KBM-7 (cell line): ENCODE measurements around the gene SLC25A38.
"Not testable (repeated sequence)": the region's sequence is repeated elsewhere in the genome, so short reads cannot be mapped to it uniquely, and the experiment has no call there.

Source experiments
- DNase-seq: peaks from one replicate; pipeline ENCODE4 v3.0.0-alpha.2; 2015
- in situ Hi-C: fragments of 300-500 bp; cut with MboI; formaldehyde crosslinking; loops from 2 replicates; pipeline ENCODE4 v1.14.3; 2020; ENCODE audit warnings: low sequenced_read_pairs, low pct_unique_long_range_greater_than_20kb, mixed read lengths

The SLC25A38 gene

GRCh38 chr3:39383045-39383880 lies at the start of gene SLC25A38:
Gene SLC25A38, plus strand, starts transcription at chr3:39383370. Its CDS starts 355 bp downstream, at chr3:39383725.
- in situ Hi-C loops: loop anchor here (25.0 kb wide), 1 partner anchor 196 kb away; the partner anchor contains the start of gene XIRP1
- DNase-seq: peak; percentile 92

GRCh38 chr3:39333607-39334006 lies 49.6 kb upstream of the SLC25A38 start:
- in situ Hi-C loops: no loop called here
- DNase-seq: no peak

GRCh38 chr3:39334205-39334604 lies 49.0 kb upstream of the SLC25A38 start:
- DNase-seq: no peak
- in situ Hi-C loops: no loop called here

GRCh38 chr3:39338201-39338600 lies 45.0 kb upstream of the SLC25A38 start:
- in situ Hi-C loops: no loop called here
- no peak for DNase-seq

GRCh38 chr3:39339086-39339485 lies 44.1 kb upstream of the SLC25A38 start:
- in situ Hi-C loops: no loop called here
- no peak for DNase-seq

- in situ Hi-C loops: no loop called here
- no peak for DNase-seq
Observed at GRCh38 chr3:39343076-39343717, 40.0 kb upstream of the SLC25A38 start.

- no peak for DNase-seq
- in situ Hi-C loops: no loop called here
Observed at GRCh38 chr3:39343760-39344159, 39.4 kb upstream of the SLC25A38 start.

GRCh38 chr3:39344746-39345344 lies 38.3 kb upstream of the SLC25A38 start:
- no peak for DNase-seq
- in situ Hi-C loops: no loop called here

- DNase-seq: no peak
- in situ Hi-C loops: no loop called here
Observed at GRCh38 chr3:39346785-39347585, 36.2 kb upstream of the SLC25A38 start.

- in situ Hi-C loops: no loop called here
- no peak for DNase-seq
Observed at GRCh38 chr3:39347586-39347876, 35.6 kb upstream of the SLC25A38 start.

GRCh38 chr3:39349080-39349479 lies 34.1 kb upstream of the SLC25A38 start:
- DNase-seq: no peak
- in situ Hi-C loops: no loop called here

GRCh38 chr3:39350714-39351113 lies 32.5 kb upstream of the SLC25A38 start:
- in situ Hi-C loops: no loop called here
- peak; percentile 89 for DNase-seq

GRCh38 chr3:39351134-39351533 lies 32.0 kb upstream of the SLC25A38 start:
- DNase-seq, in situ Hi-C loops: not testable (repeated sequence)

GRCh38 chr3:39353168-39353927 lies 29.8 kb upstream of the SLC25A38 start:
- not testable (repeated sequence) for DNase-seq

GRCh38 chr3:39358333-39358732 lies 24.8 kb upstream of the SLC25A38 start:
- in situ Hi-C loops: no loop called here
- no peak for DNase-seq

More at GRCh38 chr3:39353168-39353927, 29.8 kb upstream of the SLC25A38 start:
- in situ Hi-C loops: not testable (repeated sequence)

GRCh38 chr3:39361252-39361927 lies 21.8 kb upstream of the SLC25A38 start:
- DNase-seq: peak; percentile 61
- in situ Hi-C loops: no loop called here

- DNase-seq: no peak
- in situ Hi-C loops: no loop called here
Observed at GRCh38 chr3:39362192-39362591, 21.0 kb upstream of the SLC25A38 start.

GRCh38 chr3:39362812-39363211 lies 20.4 kb upstream of the SLC25A38 start:
- no peak for DNase-seq

More at GRCh38 chr3:39362812-39363211, 20.4 kb upstream of the SLC25A38 start:
- in situ Hi-C loops: no loop called here
